Endothelial cell of umbilical vein (primary cell): Measurements from ENCODE around the gene PEDS1.

Source experiments
- EZH2 ChIP-seq: IDR thresholded peaks from 2 replicates; pipeline ENCODE4 v1.6.1; 2012; ENCODE audit warnings: borderline replicate concordance, low read depth, mild to moderate bottlenecking, moderate library complexity, low read length, inconsistent platforms; ENCODE audit not compliant: severe bottlenecking
- JUN ChIP-seq: IDR thresholded peaks from 2 replicates; pipeline ENCODE4 v1.6.1; 2011; ENCODE audit warnings: borderline replicate concordance, low read depth; ENCODE audit not compliant: insufficient read length, insufficient read depth
- POLR2A ChIP-seq: IDR thresholded peaks from 2 replicates; pipeline ENCODE4 v1.6.1; 2012; ENCODE audit warnings: low read depth, mild to moderate bottlenecking, control low read depth, low read length
- POLR2AphosphoS5 ChIP-seq: IDR thresholded peaks from 2 replicates; pipeline ENCODE4 v1.6.1; 2012; ENCODE audit warnings: low read depth, mild to moderate bottlenecking, control low read depth, low read length, moderate library complexity; ENCODE audit not compliant: insufficient read depth
- TF ChIP-seq, protein P1 (sequence below), 2 donors: IDR thresholded peaks; 1 replicate in 1 of 2; 2 replicates in 1 of 2; pipeline ENCODE4 v1.5.1; 2011; ENCODE audit warnings: low read length in 2 of 2, mild to moderate bottlenecking in 2 of 2, moderate library complexity in 2 of 2, control low read depth in 1 of 2, inconsistent platforms in 1 of 2, low read depth in 1 of 2; ENCODE audit not compliant: insufficient read depth in 1 of 2; ENCODE audit errors: extremely low read depth in 1 of 2
- TF ChIP-seq, protein P2 (sequence below): IDR thresholded peaks from 2 replicates; pipeline ENCODE4 v1.6.1; 2011; ENCODE audit not compliant: insufficient read depth, insufficient read length

DNA sequence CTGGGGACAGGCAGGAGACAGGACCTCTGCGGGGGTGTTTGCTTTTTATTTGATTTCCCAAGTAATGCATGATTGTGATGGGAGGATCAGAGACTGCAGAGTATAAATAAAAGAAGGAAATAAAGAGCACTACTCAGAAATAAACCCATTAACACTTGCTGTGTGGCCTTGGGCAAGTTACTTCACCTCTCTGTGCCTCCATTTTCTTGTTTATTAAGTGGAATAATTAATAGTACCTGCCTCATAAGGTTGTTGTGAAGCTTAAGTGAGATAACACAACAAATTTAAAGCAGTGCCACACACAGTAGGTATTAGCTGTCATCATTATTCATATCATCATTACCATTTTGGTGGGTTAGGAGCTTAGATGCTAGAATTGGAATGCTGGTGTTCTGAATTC is 45.2 kb upstream of the PEDS1 start:
- TF ChIP-seq POLR2A = no peak
- TF ChIP-seq, protein P1, sequence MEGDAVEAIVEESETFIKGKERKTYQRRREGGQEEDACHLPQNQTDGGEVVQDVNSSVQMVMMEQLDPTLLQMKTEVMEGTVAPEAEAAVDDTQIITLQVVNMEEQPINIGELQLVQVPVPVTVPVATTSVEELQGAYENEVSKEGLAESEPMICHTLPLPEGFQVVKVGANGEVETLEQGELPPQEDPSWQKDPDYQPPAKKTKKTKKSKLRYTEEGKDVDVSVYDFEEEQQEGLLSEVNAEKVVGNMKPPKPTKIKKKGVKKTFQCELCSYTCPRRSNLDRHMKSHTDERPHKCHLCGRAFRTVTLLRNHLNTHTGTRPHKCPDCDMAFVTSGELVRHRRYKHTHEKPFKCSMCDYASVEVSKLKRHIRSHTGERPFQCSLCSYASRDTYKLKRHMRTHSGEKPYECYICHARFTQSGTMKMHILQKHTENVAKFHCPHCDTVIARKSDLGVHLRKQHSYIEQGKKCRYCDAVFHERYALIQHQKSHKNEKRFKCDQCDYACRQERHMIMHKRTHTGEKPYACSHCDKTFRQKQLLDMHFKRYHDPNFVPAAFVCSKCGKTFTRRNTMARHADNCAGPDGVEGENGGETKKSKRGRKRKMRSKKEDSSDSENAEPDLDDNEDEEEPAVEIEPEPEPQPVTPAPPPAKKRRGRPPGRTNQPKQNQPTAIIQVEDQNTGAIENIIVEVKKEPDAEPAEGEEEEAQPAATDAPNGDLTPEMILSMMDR (IDR thresholded peaks at IDR 0.05; ENCODE audit: extremely low read depth in 1 of 2, insufficient read depth in 1 of 2, low read depth in 1 of 2, low read length in 2 of 2) = no peak
- TF ChIP-seq POLR2AphosphoS5 = no peak
- no peak for TF ChIP-seq EZH2
- no peak for TF ChIP-seq JUN
- TF ChIP-seq, protein P2, sequence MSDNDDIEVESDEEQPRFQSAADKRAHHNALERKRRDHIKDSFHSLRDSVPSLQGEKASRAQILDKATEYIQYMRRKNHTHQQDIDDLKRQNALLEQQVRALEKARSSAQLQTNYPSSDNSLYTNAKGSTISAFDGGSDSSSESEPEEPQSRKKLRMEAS = no peak
